Inflammatory macrophage (primary cell): ENCODE measurements around the gene HSF4.

ENCODE experiments used
- DNase-seq, 2 donors: peaks; one replicate each; pipeline ENCODE4 v3.0.0-alpha.2; 2020 to 2022

Gene HSF4

GRCh38 chr16:67202956-67203493, 38.5 kb downstream of the HSF4 start:
- no peak for DNase-seq

- DNase-seq, result no peak
Measured at GRCh38 chr16:67204076-67204475, 39.5 kb downstream of the HSF4 start.

GRCh38 chr16:67206129-67206837, 41.7 kb downstream of the HSF4 start:
- DNase-seq, result no peak

- DNase-seq, result no peak
Measured at GRCh38 chr16:67206838-67207248, 42.3 kb downstream of the HSF4 start.

- no peak for DNase-seq
Measured at GRCh38 chr16:67207249-67208091, 42.9 kb downstream of the HSF4 start.

- DNase-seq, result no peak
Measured at GRCh38 chr16:67208154-67208896, 43.8 kb downstream of the HSF4 start.

- no peak for DNase-seq
Measured at GRCh38 chr16:67209565-67209964, 45.0 kb downstream of the HSF4 start.

- no peak for DNase-seq
Measured at GRCh38 chr16:67210069-67210937, 45.8 kb downstream of the HSF4 start.

GRCh38 chr16:67211674-67212073, 47.1 kb downstream of the HSF4 start:
- DNase-seq, result no peak

- no peak for DNase-seq
Measured at GRCh38 chr16:67212766-67213165, 48.2 kb downstream of the HSF4 start.

- no peak for DNase-seq
Measured at GRCh38 chr16:67213197-67214019, 48.9 kb downstream of the HSF4 start.

- no peak for DNase-seq
Measured at GRCh38 chr16:67215706-67216105, 51.2 kb downstream of the HSF4 start.

- peak; percentile 85 to 90 for DNase-seq
Measured at GRCh38 chr16:67216612-67217490, 52.3 kb downstream of the HSF4 start.
